ENCODE results near the gene KLF18.

The KLF18 gene

GRCh38 chr1:44113095-44113609 lies 28.3 kb downstream of the KLF18 start:
- in situ Hi-C loops (cut with HindIII; ENCODE audit: low pct_unique_long_range_greater_than_20kb, low sequenced_read_pairs) = no loop called here
- no peak for TF ChIP-seq JUND (IDR thresholded peaks at IDR 0.05; ENCODE audit: low read depth)

DNA sequence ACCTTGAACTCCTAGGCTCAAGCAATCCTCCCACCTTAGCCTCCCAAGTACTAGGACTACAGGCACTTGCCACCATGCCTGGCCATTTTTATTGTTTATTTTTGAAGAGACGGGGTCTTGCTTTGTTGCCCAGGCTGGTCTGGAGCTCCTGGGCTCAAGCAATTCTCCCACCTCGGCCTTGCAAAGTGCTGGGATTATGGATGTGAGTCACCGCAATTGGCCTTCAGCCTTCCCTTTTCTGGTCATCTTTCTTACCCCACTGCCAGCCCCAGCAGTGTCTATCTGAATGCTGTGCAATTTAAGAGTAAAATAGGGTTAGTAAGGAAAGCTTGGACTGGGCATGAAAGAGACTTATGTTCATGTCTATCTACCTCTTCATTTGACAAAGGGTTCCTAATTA lies 28.9 kb downstream of the KLF18 start:
- TF ChIP-seq JUND (IDR thresholded peaks at IDR 0.05; ENCODE audit: low read depth) = no peak
- no peak for DNase-seq (ENCODE audit: low read depth in 1 of 2, low spot score in 1 of 2)
- in situ Hi-C loops (cut with HindIII; ENCODE audit: low pct_unique_long_range_greater_than_20kb, low sequenced_read_pairs) = no loop called here

More at GRCh38 chr1:44113095-44113609, 28.3 kb downstream of the KLF18 start:
- DNase-seq (ENCODE audit: low read depth in 1 of 2, low spot score in 1 of 2) = no peak

DNA sequence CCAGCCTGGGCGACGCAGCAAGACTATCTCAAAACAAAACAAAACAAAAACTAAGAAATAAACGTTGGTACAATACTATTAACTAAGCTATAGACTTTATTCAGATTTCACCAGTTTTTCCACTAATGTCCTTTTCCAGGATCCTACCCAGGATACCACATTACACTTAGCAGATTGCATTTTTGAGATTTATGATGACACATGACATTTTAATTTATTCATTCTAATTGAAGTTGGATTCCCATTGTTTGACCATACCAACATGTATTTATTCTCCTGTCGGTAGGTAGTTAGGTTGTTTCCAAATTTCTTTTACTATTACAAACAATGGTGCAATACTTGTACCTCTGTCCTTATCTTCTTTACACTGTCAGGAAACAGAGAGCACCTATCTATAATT lies 29.6 kb downstream of the KLF18 start:
- in situ Hi-C loops (cut with HindIII; ENCODE audit: low pct_unique_long_range_greater_than_20kb, low sequenced_read_pairs) = no loop called here
- DNase-seq (ENCODE audit: low read depth in 1 of 2, low spot score in 1 of 2) = no peak
- TF ChIP-seq JUND (IDR thresholded peaks at IDR 0.05; ENCODE audit: low read depth) = no peak

DNA sequence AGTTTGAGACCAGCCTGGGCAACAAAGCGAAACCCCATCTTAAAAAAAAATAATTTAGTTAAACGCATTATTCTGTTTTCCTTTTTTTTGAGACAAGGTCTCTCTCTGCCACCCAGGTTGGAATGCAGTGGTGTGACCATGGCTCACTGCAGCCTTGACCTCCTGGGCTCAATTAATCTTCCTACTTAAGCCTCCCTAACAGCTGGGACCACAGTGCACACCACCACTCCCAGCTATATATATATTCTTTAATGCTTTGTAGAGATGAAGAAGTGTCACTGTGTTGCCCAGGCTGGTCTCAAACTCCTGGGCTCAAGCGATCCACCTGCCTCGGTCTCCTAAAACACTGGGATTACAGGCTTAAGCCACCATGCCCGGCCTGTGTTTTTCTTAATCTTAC lies 30.5 kb downstream of the KLF18 start:
- DNase-seq (ENCODE audit: low read depth in 1 of 2, low spot score in 1 of 2) = no peak
- in situ Hi-C loops (cut with HindIII; ENCODE audit: low pct_unique_long_range_greater_than_20kb, low sequenced_read_pairs) = no loop called here
- no peak for TF ChIP-seq JUND (IDR thresholded peaks at IDR 0.05; ENCODE audit: low read depth)

DNA sequence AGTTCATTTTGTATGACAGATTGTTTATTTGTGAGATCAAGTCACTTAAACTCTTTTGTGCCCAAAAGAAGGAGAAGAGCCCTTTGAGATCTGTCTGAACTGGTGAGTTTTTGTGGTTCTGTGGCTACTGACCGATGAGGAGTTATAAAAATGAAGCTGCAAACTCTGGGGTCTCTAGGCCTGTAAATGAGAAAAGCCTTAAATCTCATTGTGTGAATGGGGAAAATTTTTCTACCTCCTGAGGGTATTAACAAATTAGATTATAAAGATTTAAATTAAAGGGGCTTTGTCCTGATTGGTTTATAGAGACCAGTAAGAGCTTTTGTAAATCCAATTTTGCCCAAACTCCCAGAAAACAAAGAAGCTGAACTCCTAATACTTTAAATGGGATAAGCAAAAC lies 32.5 kb downstream of the KLF18 start:
- in situ Hi-C loops (cut with HindIII; ENCODE audit: low pct_unique_long_range_greater_than_20kb, low sequenced_read_pairs) = no loop called here
- no peak for TF ChIP-seq JUND (IDR thresholded peaks at IDR 0.05; ENCODE audit: low read depth)
- no peak for DNase-seq (ENCODE audit: low read depth in 1 of 2, low spot score in 1 of 2)

GRCh38 chr1:44108241-44108640 lies 33.2 kb downstream of the KLF18 start:
- DNase-seq (ENCODE audit: low read depth in 1 of 2, low spot score in 1 of 2) = no peak
- in situ Hi-C loops (cut with HindIII; ENCODE audit: low pct_unique_long_range_greater_than_20kb, low sequenced_read_pairs) = no loop called here
- no peak for TF ChIP-seq JUND (IDR thresholded peaks at IDR 0.05; ENCODE audit: low read depth)

DNA sequence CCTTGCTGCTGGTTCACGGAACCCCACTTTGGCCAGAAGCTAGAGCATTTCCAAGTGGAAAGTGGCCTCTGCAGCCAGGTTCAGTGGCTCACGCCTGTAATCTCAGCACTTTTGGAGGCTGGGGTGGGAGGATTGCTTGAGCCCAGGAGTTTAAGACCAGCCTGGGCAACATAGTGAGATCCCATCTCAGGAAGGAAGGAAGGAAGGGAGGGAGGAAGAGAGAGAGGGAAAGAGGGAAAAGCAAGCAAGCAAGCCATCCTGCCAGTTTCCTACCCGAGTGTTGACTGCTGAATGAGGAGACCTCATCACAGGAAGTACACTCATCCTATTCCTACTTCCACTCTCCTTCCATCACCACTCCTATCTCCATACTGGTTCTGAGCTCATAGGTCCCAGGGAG lies 35.6 kb downstream of the KLF18 start:
- TF ChIP-seq JUND (IDR thresholded peaks at IDR 0.05; ENCODE audit: low read depth) = no peak
- DNase-seq (ENCODE audit: low read depth in 1 of 2, low spot score in 1 of 2) = no peak
- in situ Hi-C loops (cut with HindIII; ENCODE audit: low pct_unique_long_range_greater_than_20kb, low sequenced_read_pairs) = no loop called here

DNA sequence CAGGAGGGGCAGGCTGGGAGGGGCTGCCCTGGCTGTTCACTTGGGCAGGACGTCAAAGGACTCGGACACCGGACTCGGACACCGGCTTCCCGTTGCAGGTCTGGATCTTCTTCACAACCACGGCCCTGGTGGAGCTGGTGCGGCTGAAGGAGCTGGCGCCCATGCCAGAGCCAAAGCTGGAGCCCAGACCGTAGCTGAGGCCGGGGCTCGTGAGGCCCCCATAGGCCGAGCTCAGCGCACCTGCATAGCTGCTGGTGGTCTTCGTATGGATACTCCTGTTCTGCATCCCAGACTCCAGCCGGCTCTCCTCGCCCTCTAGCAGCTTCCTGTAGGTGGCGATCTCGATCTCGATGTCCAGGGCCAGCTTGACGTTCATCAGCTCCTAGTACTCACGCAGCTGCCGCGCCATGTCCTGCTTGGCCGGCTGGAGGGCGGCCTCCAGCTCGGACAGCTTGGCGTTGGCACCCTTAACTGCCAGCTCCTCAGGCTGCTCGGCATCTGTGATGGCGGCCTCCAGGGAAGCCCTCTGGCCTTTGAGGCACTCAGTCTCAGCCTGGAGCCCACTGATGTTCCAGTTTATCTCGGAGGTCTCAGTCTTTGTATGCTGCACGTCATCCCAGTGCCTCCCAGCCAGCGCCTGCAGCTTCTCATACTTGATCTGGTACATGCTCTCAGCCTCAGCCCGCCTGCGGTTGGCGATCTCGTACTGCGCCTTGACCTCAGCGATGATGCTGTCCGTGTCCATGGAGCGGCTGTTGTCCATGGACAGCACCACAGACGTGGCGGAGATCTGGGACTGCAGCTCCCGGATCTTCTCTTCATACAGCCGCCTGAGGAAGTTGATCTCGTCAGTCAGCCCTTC lies 37.9 kb downstream of the KLF18 start:
- DNase-seq (ENCODE audit: low read depth in 1 of 2, low spot score in 1 of 2) = no peak
- in situ Hi-C loops (cut with HindIII; ENCODE audit: low pct_unique_long_range_greater_than_20kb, low sequenced_read_pairs) = no loop called here
- TF ChIP-seq JUND (IDR thresholded peaks at IDR 0.05; ENCODE audit: low read depth) = no peak

GRCh38 chr1:44101328-44101727 lies 40.1 kb downstream of the KLF18 start:
- TF ChIP-seq JUND (IDR thresholded peaks at IDR 0.05; ENCODE audit: low read depth) = no peak
- in situ Hi-C loops (cut with HindIII; ENCODE audit: low pct_unique_long_range_greater_than_20kb, low sequenced_read_pairs) = no loop called here
- no peak for DNase-seq (ENCODE audit: low read depth in 1 of 2, low spot score in 1 of 2)

DNA sequence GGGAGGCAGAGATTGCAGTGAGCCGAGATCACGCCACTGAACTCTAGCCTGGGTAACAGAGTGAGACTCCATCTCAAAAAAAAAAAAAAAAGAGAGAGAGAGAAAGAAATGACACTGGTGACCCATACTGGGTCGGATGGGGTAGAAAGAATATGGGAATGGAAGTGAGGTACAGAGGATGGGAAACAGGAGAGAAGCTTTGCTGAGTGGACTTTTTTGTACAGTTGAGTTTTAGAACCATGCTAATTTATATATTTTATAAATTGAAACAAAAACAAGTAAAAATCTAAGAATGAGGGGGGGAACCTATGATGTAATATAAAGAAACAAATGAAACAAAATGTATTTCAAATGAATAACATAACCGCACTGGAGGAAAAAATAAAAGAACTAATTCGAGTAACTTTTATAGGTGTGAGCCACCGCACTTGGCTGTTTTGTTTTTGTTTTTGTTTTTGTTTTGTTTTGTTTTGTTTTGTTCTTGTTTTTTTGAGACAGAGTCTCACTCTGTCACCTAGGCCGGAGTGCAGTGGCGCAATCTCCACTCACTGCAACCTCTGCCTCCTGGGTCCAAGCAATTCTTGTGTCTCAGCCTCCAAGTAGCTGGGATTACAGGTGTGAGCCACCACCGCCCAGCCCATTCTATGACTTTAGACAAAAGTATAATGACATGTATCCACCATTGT lies 41.1 kb downstream of the KLF18 start:
- TF ChIP-seq JUND (IDR thresholded peaks at IDR 0.05; ENCODE audit: low read depth) = no peak
- DNase-seq (ENCODE audit: low read depth in 1 of 2, low spot score in 1 of 2) = no peak
- in situ Hi-C loops (cut with HindIII; ENCODE audit: low pct_unique_long_range_greater_than_20kb, low sequenced_read_pairs) = no loop called here

- in situ Hi-C loops (cut with HindIII; ENCODE audit: low pct_unique_long_range_greater_than_20kb, low sequenced_read_pairs) = no loop called here
- TF ChIP-seq JUND (IDR thresholded peaks at IDR 0.05; ENCODE audit: low read depth) = no peak
- no peak for DNase-seq (ENCODE audit: low read depth in 1 of 2, low spot score in 1 of 2)
Observed at GRCh38 chr1:44094047-44094446, 47.4 kb downstream of the KLF18 start.

DNA sequence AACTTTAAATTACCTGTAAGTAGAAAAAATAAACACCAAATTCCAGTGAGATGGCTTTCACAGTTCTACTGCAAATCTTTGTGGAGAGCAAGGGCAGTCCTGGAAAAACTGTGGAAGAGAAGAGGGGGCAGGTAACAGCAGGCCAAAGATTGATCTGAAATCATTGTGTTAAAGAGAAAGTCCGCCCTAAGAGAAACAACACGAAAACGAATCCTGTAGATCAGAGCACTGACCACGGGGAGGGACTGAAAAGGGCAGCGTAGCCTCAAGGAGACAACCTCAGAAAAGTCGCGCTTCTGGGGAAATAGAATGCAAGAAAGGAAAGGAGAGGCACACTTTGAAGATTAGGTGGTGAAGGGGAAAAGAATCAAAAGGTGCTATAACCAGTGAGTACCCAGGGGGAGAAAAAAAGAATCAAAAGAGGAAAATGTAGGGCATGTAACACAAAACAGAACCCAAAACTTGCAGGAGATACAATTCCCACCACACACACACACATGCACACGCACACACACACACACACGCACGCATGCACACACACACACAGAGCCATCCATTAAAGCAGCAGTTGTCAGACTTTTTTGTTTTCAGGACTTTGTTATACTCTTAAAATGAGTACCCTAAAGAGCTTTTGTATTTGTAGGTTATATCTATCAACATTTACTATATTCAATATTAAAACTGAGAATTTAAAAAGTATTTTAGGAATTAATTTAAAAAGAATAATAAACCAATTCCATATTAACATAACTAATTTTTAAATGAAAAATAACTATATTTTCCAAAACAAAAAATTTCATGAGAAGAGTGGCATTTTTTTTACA lies 50.8 kb downstream of the KLF18 start:
- no peak for TF ChIP-seq JUND (IDR thresholded peaks at IDR 0.05; ENCODE audit: low read depth)
- in situ Hi-C loops (cut with HindIII; ENCODE audit: low pct_unique_long_range_greater_than_20kb, low sequenced_read_pairs) = no loop called here
- DNase-seq (ENCODE audit: low read depth in 1 of 2, low spot score in 1 of 2) = no peak

All from T47D (cell line).